Measurements from ENCODE around the gene CD200R1L. TPM values are rescaled to one million over a fixed set of nuclear protein-coding genes. Genes with fewer than 3 reads are reported as not detected.

Gene CD200R1L
- total and polyA plus RNA-seq, 9 of the 15 experiments (the other 6 are each of a cell fraction or from before 2014, with no cell fraction given) = not detected

GRCh38 chr3:112811917-112812660 lies 34.6 kb downstream of the CD200R1L start (continued):
- TF ChIP-seq ZNF165 (CRISPR knock-in tag; IDR thresholded peaks at IDR 0.05; ENCODE audit: borderline replicate concordance) (no peak), CC2D1A (IDR thresholded peaks at IDR 0.05) (peak; percentile 76), EP300 (IDR thresholded peaks at IDR 0.05; ENCODE audit: low read length) (0 out of 2 replicates have a peak, but pooled peaks have one; percentile 18), ETV1 (tag; conservative IDR thresholded peaks at IDR 0.05; ENCODE audit: low read depth) (peak; percentile 52; the same call in 1 of the 2 replicates), CEBPB (tag; IDR thresholded peaks at IDR 0.05) (0 out of 2 replicates have a peak, but pooled peaks have one; percentile 5), ARID1B (IDR thresholded peaks at IDR 0.05) (peak; percentile 44), CREB3 (tag; conservative IDR thresholded peaks at IDR 0.05; ENCODE audit: low read depth) (0 out of 2 replicates have a peak, but pooled peaks have one; percentile 29), TCF3 (CRISPR knock-in tag; IDR thresholded peaks at IDR 0.05) (peak; percentile 65), BACH1 (tag; IDR thresholded peaks at IDR 0.05) (no peak), GTF2F1 (IDR thresholded peaks at IDR 0.05; ENCODE audit: low read depth, low read length) (no peak), TAF9B (IDR thresholded peaks at IDR 0.05; ENCODE audit: partially characterized antibody) (no peak)
- TF ChIP-seq, protein P1, sequence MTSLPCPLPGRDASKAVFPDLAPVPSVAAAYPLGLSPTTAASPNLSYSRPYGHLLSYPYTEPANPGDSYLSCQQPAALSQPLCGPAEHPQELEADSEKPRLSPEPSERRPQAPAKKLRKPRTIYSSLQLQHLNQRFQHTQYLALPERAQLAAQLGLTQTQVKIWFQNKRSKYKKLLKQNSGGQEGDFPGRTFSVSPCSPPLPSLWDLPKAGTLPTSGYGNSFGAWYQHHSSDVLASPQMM (CRISPR knock-in tag; IDR thresholded peaks at IDR 0.05) = no peak
- TF ChIP-seq, protein P2, sequence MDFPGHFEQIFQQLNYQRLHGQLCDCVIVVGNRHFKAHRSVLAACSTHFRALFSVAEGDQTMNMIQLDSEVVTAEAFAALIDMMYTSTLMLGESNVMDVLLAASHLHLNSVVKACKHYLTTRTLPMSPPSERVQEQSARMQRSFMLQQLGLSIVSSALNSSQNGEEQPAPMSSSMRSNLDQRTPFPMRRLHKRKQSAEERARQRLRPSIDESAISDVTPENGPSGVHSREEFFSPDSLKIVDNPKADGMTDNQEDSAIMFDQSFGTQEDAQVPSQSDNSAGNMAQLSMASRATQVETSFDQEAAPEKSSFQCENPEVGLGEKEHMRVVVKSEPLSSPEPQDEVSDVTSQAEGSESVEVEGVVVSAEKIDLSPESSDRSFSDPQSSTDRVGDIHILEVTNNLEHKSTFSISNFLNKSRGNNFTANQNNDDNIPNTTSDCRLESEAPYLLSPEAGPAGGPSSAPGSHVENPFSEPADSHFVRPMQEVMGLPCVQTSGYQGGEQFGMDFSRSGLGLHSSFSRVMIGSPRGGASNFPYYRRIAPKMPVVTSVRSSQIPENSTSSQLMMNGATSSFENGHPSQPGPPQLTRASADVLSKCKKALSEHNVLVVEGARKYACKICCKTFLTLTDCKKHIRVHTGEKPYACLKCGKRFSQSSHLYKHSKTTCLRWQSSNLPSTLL (IDR thresholded peaks at IDR 0.05) = peak; percentile 89
